D341Med (cell line): ENCODE data around the gene IL1R1.

Source experiments
- DNase-seq: peaks from one replicate; pipeline ENCODE4 v3.0.0; 2012; ENCODE audit warnings: low spot score

Gene IL1R1

DNA sequence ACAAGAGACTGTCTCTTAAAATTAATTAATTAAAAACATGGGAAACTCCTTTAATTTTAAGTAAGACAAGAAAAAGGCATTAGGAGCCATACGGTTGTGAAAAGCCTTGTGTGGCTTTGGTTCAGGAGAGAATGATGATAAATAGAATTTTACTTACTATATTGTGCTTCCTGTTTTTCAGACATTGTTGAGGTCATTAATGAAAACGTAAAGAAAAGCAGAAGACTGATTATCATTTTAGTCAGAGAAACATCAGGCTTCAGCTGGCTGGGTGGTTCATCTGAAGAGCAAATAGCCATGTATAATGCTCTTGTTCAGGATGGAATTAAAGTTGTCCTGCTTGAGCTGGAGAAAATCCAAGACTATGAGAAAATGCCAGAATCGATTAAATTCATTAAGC, 33.6 kb downstream of the IL1R1 start:
- DNase-seq, result no peak

- DNase-seq, result no peak
Measured at GRCh38 chr2:102177814-102178478, 35.4 kb downstream of the IL1R1 start.

- DNase-seq, result no peak
Measured at GRCh38 chr2:102179061-102179460, 36.5 kb downstream of the IL1R1 start.

DNA sequence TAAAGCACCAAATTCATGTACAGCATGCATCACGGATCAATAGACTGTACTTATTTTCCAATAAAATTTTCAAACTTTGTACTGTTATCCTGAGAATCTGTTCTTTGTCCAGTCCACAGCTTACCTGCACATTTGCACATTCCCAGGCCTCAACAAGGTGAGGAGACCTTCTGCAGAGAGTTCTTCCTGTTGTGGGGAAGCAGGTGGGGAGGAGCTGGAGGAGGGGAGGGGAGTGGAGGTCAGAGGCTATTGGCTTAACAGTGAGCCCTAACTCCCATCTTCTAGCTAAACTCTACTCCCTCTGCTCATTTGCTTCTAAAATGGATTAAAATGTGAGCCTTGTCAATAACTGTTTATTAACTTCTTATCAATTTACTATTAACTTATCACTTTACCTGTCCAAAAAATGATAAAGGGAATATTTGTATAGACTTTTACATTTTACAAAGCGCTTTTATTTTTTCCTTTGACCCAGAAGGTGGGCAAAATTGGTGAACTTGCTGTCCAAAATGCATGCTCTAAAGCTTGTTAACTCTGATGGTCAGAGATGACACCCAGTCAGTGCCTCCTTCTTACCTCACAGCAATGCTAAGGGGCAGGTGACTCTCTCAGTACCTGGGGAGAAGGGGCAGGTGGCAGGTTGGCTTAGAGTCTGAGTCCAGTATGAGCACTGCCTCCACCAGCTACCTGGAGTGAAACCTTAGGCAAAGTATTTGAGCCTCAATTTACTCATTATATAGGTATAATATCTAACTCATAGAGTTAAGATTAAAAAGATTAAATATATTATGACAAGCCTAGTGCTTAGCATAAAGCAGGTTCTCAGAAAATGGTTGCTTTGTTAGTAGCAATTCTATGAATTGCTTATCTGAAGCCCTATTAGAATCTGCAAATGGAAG, 37.5 kb downstream of the IL1R1 start:
- no peak for DNase-seq

DNA sequence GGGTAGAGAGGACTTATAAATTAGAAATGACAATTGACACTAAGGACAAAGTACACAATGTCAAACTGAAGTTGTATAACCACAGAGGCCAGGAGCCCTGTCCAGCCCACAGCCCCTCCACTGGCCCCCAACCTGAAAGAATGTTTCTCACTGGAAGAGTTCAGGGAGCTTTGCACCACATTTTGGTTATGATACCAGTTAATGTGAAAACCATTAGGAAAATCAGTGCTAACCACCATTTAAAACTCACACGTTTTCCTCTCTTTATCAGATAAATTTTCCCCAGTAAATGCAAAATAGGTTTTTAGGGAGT, 38.1 kb downstream of the IL1R1 start:
- DNase-seq, result no peak

DNA sequence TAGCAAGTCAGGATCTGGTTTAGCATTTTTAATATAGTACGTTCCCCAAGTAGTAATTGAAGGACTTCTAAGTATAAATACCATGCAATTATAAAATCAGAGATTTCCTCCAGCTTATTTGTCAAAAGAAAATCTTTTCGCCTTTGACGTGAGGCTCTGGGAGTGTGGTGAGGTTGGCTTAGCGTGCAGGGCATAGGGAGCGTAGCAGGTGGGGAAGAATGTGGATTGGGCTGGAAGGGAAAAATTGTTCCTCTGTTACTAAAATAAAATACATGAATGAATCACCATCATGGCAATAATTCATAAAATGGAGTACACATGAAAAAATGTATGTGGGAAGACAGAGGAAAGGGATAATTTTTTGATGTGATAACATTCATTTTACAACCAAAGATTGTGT, 38.8 kb downstream of the IL1R1 start:
- no peak for DNase-seq

DNA sequence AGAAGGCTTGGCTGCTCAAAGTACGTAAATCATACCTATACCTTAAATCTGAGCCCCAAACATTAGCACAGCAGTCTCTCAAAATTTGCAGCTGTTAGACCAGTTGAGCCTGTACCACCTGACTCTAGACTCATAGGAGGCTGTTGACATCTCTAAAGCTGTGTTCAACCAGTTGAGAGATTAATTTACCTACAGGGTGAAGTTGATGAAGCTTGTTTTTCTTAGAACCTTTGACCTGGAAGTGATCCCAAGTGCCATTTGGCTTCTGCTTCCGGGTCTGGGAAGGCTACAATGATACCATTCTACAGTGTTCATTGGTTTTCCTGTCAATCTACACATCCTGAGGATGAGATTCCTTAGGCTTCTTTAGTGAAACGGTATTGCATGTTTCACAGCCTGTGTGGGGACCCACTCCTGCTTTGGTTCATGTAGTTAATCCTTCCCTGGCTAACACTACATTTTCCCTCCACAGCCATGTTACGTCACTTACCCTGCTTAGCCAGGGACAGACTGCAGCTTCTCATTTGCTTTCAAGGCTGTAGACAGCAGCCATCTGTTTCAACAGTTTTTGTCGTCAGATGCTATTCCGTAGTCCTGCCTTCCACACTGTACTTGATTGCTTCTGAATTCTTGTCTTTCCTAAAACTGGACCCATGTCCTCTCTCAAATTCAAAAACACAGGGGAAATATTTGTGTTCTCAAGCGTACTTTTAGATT, 39.5 kb downstream of the IL1R1 start:
- DNase-seq, result no peak

GRCh38 chr2:102184018-102184417, 41.5 kb downstream of the IL1R1 start:
- DNase-seq, result no peak

DNA sequence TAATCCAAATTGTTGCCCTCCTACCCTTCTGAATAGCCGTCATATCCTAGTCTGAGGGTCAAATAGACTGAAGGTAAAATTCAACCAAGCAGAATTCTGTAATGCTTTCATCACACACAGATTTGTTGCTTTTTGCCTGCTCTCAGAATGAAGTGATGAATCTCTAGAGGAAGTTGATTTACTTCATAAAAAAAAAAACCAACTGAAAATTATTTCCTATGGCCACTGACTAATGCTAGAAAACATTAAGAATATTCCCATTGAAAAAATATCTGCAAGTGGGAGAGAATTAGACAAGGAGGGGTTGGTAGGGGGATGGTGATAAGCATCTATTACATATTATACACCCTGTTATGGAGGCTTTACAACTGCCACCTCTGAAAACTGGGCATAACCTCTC, 42.0 kb downstream of the IL1R1 start:
- DNase-seq, result no peak

DNA sequence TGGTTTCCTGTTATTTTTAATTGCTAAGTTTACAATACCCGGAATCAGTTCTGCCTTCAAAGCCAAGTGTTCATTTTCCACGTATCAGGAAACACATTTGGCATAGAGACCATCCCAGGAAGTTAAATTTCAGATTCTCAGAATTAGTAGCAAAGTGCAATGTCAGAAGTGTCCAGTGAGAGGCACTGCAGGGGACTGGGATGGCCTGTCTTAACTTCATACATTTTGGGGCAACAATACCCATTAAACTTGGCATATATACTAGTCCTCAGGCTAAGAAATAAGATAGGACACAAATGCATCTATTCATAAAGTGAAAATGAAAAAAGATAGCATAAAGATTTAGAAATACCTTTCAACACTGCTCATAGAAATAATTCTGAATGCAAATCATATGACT, 42.8 kb downstream of the IL1R1 start:
- DNase-seq, result no peak

- peak; percentile 18 for DNase-seq
Measured at GRCh38 chr2:102186791-102187495, 44.4 kb downstream of the IL1R1 start, which contains the start of gene IL1RL2. IL1RL2 (plus strand) TSS chr2:102187023; CDS start chr2:102187868, 845 bp downstream.

- no peak for DNase-seq
Measured at GRCh38 chr2:102187496-102188150, 45.1 kb downstream of the IL1R1 start.

DNA sequence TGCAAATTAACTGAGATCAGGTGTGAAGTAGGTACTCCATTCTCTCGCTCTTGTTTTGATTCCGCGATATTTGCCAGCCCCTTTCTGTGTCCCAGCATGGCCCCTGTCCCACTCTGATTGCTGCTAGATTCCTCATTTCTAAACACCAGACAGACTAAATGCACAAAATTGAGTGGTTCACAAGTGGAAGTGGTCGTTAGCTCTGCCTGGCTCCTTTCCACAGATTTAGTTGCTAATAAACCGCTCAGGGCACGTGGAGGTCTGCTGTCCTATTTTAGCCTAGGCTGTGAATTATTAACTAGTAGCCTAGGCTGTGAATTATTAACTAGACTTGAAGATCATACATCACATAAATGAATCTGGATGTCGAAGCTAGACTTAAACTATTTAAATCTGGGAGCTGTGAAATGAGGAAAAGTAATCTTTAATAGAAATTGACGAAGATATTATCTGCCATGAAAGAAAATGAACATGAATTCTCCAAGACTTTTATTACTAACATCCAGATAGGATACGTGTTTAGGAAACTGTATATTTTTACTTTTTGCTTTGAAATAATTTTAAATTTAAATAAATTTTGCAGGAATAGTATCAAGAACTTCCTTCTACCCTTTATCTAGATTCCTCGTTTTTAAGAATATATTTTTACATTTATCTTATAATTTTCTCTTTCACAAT, 48.0 kb downstream of the IL1R1 start:
- no peak for DNase-seq

GRCh38 chr2:102191501-102191900, 49.0 kb downstream of the IL1R1 start:
- no peak for DNase-seq

- no peak for DNase-seq
Measured at GRCh38 chr2:102193074-102193473, 50.5 kb downstream of the IL1R1 start.

DNA sequence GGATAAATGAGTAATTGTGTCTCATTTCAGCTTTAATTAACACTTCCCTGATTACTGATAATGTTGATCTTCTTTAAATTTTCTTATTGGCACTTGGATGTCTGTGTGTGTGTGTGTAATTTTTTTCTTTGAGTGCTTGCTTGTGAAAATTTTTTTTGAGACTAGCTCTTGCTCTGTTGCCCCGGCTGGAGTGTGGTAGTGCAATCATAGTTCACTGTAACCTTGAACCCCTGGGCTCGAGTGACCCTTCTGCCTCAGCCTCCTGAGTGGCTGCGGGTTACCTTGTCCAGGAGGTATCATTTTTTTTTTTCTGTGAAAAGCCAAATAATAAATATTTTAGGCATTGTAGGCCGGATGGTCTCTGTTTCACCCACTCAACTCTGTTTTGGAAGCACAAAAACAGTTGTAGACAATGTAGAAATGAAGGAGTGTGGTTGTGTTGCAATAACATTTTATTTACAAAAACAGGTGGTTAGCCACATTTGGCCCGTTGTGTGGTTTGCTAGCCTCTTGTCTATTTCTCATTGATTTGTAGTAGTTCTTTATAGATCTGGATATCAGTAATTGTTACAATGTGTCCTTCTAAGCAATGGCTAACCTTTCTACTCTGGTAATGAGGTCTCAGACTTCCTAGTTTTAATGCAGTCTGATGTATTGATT, 52.2 kb downstream of the IL1R1 start:
- no peak for DNase-seq

DNA sequence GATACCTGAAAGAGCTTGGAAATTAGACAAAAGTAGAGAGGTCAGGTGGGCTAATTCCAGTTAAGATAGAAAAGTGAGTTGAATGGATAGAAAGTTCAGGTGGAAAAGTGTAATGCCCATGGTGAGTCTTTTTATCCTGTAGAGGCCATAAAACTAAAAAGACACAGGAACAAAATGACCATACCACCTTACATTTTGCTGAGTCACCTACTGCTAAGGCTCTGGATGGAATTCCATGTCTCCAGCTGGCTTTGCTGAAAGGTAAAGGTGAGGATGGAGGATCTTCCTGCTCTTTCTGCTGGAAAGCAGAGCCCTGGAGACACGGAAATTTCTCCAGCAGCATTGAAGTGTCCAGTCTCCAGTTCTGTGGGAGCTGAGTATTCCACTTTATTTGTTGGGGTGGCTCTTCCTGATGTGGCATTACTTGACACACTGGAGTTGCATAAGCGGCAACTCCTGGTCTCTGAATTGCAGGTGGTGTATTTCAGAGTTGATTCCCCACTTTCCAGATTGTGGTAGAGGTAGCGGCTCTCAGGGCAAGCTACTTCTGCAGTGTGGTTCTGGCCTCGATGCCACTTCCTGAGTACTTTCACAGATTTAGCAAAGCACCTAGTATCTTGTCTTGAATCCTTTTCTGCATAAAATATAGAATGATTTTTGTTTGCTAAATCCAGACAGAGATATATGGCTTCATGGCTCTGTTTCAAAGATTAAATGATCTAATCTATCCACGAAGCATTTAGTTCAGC, 55.0 kb downstream of the IL1R1 start:
- no peak for DNase-seq

DNA sequence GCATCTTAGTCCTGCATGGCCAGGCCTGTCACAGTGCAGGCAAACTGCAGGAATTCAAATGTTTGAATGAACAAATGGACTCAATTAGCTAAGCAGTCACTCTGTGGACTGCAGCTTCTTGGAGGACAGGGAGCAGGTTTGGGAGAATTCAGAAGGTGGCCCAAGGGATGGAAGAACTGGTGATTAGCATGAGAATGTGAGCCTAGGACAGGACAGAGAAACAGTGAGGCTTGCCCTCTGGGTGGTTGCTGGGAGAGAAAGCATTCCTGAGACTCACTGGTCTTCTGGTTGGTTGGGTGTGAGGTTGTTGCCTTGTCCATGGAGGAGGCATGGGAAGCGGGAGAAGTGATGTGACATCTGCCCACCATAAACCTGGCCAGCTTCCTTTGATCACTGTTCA, 58.0 kb downstream of the IL1R1 start:
- DNase-seq, result no peak

DNA sequence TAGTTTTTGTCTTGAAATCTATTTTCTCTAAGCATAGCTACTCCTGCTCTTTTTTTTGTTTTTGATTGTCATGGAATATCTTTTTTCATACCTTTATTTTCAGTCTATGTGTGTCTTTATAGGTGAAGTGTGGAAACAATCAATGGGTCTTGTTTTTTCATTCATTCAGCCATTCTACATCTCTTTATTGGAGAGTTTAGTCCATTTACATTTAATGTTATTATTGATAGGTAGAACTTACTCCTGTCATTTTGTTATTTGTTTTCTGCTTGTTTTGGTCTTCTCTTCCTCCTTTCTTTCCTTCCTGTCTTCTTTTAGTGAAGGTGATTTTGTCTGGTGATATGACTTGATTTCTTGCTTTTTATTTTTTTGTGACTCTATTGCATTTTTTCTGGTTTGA, 62.1 kb downstream of the IL1R1 start:
- no peak for DNase-seq
